Measurements from ENCODE around the gene KCNH1.
"Not testable (repeated sequence)": the region's sequence is repeated elsewhere in the genome, so short reads cannot be mapped to it uniquely, and the experiment has no call there.

Gene KCNH1

GRCh38 chr1:211007830-211008229 is 126.1 kb downstream of the KCNH1 start:
- no peak for DNase-seq (ENCODE audit: low read depth in 2 of 2)

GRCh38 chr1:210995931-210996330 is 138.0 kb downstream of the KCNH1 start:
- not testable (repeated sequence) for DNase-seq (ENCODE audit: low read depth in 2 of 2)

GRCh38 chr1:210992837-210993236 is 141.1 kb downstream of the KCNH1 start:
- DNase-seq (ENCODE audit: low read depth in 2 of 2) = no peak

GRCh38 chr1:210989905-210990304 is 144.0 kb downstream of the KCNH1 start:
- DNase-seq (ENCODE audit: low read depth in 2 of 2) = no peak

- no peak for DNase-seq (ENCODE audit: low read depth in 2 of 2)
Observed at GRCh38 chr1:210981490-210981889, 152.5 kb downstream of the KCNH1 start.

GRCh38 chr1:210980082-210980481 is 153.9 kb downstream of the KCNH1 start:
- DNase-seq (ENCODE audit: low read depth in 2 of 2) = no peak

- DNase-seq (ENCODE audit: low read depth in 2 of 2) = no peak
Observed at GRCh38 chr1:210978974-210979354, 155.0 kb downstream of the KCNH1 start.

GRCh38 chr1:210978316-210978973 is 155.5 kb downstream of the KCNH1 start:
- DNase-seq (ENCODE audit: low read depth in 2 of 2) = no peak

- no peak for DNase-seq (ENCODE audit: low read depth in 2 of 2)
Observed at GRCh38 chr1:210951279-210951678, 182.7 kb downstream of the KCNH1 start.

GRCh38 chr1:210949940-210950546 is 183.9 kb downstream of the KCNH1 start:
- DNase-seq (ENCODE audit: low read depth in 2 of 2) = peak; percentile 1 to 8

GRCh38 chr1:210949489-210949888 is 184.5 kb downstream of the KCNH1 start:
- no peak for DNase-seq (ENCODE audit: low read depth in 2 of 2)

GRCh38 chr1:210949039-210949438 is 184.9 kb downstream of the KCNH1 start:
- DNase-seq (ENCODE audit: low read depth in 2 of 2) = no peak

GRCh38 chr1:210944252-210944651 is 189.7 kb downstream of the KCNH1 start:
- DNase-seq (ENCODE audit: low read depth in 2 of 2) = no peak

- no peak for DNase-seq (ENCODE audit: low read depth in 2 of 2)
Observed at GRCh38 chr1:210942513-210942912, 191.4 kb downstream of the KCNH1 start.

GRCh38 chr1:210940081-210940617 is 193.8 kb downstream of the KCNH1 start:
- no peak for DNase-seq (ENCODE audit: low read depth in 2 of 2)

GRCh38 chr1:210938416-210938925 is 195.5 kb downstream of the KCNH1 start:
- no peak for DNase-seq (ENCODE audit: low read depth in 2 of 2)

GRCh38 chr1:210937846-210938245 is 196.1 kb downstream of the KCNH1 start:
- DNase-seq (ENCODE audit: low read depth in 2 of 2) = no peak

GRCh38 chr1:210935905-210936304 is 198.0 kb downstream of the KCNH1 start:
- DNase-seq (ENCODE audit: low read depth in 2 of 2) = no peak

GRCh38 chr1:210932104-210932503 is 201.8 kb downstream of the KCNH1 start:
- DNase-seq (ENCODE audit: low read depth in 2 of 2) = no peak

GRCh38 chr1:210922666-210923065 is 211.3 kb downstream of the KCNH1 start:
- DNase-seq (ENCODE audit: low read depth in 2 of 2) = no peak

- no peak for DNase-seq (ENCODE audit: low read depth in 2 of 2)
Observed at GRCh38 chr1:210920716-210921694, 212.9 kb downstream of the KCNH1 start.

- no peak for DNase-seq (ENCODE audit: low read depth in 2 of 2)
Observed at GRCh38 chr1:210920258-210920657, 213.7 kb downstream of the KCNH1 start.
